Activated naive CD4-positive, alpha-beta T cell treated with Interleukin-2 at 50 U/mL for 16 hours (primary cell): Measurements from ENCODE around the gene ALDOC.

Experiments used
- DNase-seq: peaks from one replicate; pipeline ENCODE4 v3.0.0-alpha.2; 2020

ALDOC gene

GRCh38 chr17:28530250-28530649, 46.4 kb downstream of the ALDOC start:
- no peak for DNase-seq

GRCh38 chr17:28529013-28529400, 47.7 kb downstream of the ALDOC start:
- no peak for DNase-seq

GRCh38 chr17:28528327-28529012, 48.2 kb downstream of the ALDOC start:
- no peak for DNase-seq

- no peak for DNase-seq
Measured at GRCh38 chr17:28527859-28528258, 48.8 kb downstream of the ALDOC start.

- DNase-seq: no peak
Measured at GRCh38 chr17:28527181-28527681, 49.5 kb downstream of the ALDOC start.

GRCh38 chr17:28526381-28526780, 50.3 kb downstream of the ALDOC start:
- DNase-seq: no peak

- no peak for DNase-seq
Measured at GRCh38 chr17:28524476-28525424, 51.9 kb downstream of the ALDOC start.

GRCh38 chr17:28523876-28524275, 52.8 kb downstream of the ALDOC start:
- DNase-seq: no peak

- DNase-seq: no peak
Measured at GRCh38 chr17:28523186-28523585, 53.5 kb downstream of the ALDOC start.
